ENCODE results near the gene CPLANE2.

Gene CPLANE2

GRCh38 chr1:16207318-16208269 lies 29.4 kb downstream of the CPLANE2 start:
- Mint-ChIP-seq H3K27me3 (no peaks in the 10 kb centered on the region), H3K27ac (ENCODE audit: low read depth) (peak overlapping the region; percentile 92), H3K9me3 (no peaks in the 10 kb centered on the region), H3K36me3 (ENCODE audit: insufficient read depth) (peaks cover 5% of the 10 kb centered on the region), H3K4me1 (peaks cover 16% of the 10 kb centered on the region), H3K4me3 (peak overlapping the region; percentile 78)
- ATAC-seq (replicated peaks; ENCODE audit: extremely low read depth, poor library complexity, severe bottlenecking), result no peak
- DNase-seq (ENCODE audit: low spot score in 2 of 2), result no peak

DNA sequence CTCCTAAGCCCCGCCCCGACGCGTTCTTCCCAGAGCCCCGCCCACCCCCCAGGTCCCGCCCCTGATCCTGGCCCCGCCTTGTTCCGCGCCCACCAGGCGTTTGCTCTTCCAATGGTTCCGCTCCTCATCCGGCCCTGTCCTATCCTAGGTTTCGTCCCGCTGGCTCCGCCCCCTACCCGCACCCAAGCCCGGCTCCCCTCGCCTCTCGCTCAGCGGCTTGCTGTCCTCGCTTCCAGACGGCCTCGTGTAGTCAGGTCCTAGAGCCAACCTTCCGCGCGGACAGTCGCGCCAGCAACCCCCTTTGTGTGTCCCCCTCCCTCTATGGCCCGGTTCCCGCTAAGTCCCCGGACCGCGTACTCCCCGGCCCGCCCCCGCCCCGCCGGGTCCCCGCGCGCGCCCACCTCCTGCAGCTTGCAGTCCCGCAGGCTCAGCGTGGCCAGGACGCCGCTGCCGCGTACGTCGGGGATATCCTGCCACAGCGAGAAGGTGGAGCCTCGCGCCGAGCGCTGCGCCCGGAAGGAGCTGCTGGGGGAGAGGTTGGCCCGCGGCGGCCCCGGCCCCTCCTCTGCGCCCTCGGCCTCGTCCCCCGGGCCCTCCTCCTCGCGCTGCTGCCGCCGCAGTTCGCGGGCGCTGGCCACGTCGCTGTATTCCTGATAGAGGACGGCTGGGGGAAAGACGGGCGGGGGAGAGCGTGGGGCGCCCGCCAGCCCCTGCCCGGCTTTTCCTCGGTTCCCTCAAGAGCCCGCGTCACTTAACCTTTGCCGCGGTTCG lies 30.3 kb downstream of the CPLANE2 start:
- Mint-ChIP-seq H3K9me3 (no peaks in the 10 kb centered on the region), H3K4me1 (peaks cover 16% of the 10 kb centered on the region), H3K27ac (ENCODE audit: low read depth) (peak overlapping the region; percentile 92), H3K36me3 (ENCODE audit: insufficient read depth) (peaks cover 5% of the 10 kb centered on the region), H3K4me3 (peak overlapping the region; percentile 78), H3K27me3 (no peaks in the 10 kb centered on the region)
- peak; percentile 95 for ATAC-seq (replicated peaks; ENCODE audit: extremely low read depth, poor library complexity, severe bottlenecking)
- peak; percentile 89 to 90 for DNase-seq (ENCODE audit: low spot score in 2 of 2)

GRCh38 chr1:16205891-16206546 lies 31.0 kb downstream of the CPLANE2 start:
- DNase-seq (ENCODE audit: low spot score in 2 of 2), result no peak
- peak overlapping the region; percentile 92 for H3K27ac Mint-ChIP-seq (ENCODE audit: low read depth)
- peak overlapping the region; percentile 78 for H3K4me3 Mint-ChIP-seq
- H3K27me3 Mint-ChIP-seq, result no peaks in the 10 kb centered on the region
- ATAC-seq (replicated peaks; ENCODE audit: extremely low read depth, poor library complexity, severe bottlenecking), result peak; percentile 2
- peaks cover 16% of the 10 kb centered on the region for H3K4me1 Mint-ChIP-seq
- H3K9me3 Mint-ChIP-seq, result no peaks in the 10 kb centered on the region
- peaks cover 5% of the 10 kb centered on the region for H3K36me3 Mint-ChIP-seq (ENCODE audit: insufficient read depth)

GRCh38 chr1:16205334-16205671 lies 31.7 kb downstream of the CPLANE2 start:
- H3K27ac Mint-ChIP-seq (ENCODE audit: low read depth), result no peak overlapping the region
- H3K4me1 Mint-ChIP-seq, result peaks cover 16% of the 10 kb centered on the region
- no peaks in the 10 kb centered on the region for H3K27me3 Mint-ChIP-seq
- no peak overlapping the region for H3K4me3 Mint-ChIP-seq
- no peak for ATAC-seq (replicated peaks; ENCODE audit: extremely low read depth, poor library complexity, severe bottlenecking)
- no peaks in the 10 kb centered on the region for H3K9me3 Mint-ChIP-seq
- no peak for DNase-seq (ENCODE audit: low spot score in 2 of 2)
- peaks cover 5% of the 10 kb centered on the region for H3K36me3 Mint-ChIP-seq (ENCODE audit: insufficient read depth)

- ATAC-seq (replicated peaks; ENCODE audit: extremely low read depth, poor library complexity, severe bottlenecking), result no peak
- no peak for DNase-seq (ENCODE audit: low spot score in 2 of 2)
- peak overlapping the region; percentile 71 for H3K27ac Mint-ChIP-seq (ENCODE audit: low read depth)
- H3K36me3 Mint-ChIP-seq (ENCODE audit: insufficient read depth), result peaks cover 5% of the 10 kb centered on the region
- H3K4me1 Mint-ChIP-seq, result peaks cover 19% of the 10 kb centered on the region
- no peaks in the 10 kb centered on the region for H3K27me3 Mint-ChIP-seq
- no peaks in the 10 kb centered on the region for H3K9me3 Mint-ChIP-seq
- peak overlapping the region; percentile 52 for H3K4me3 Mint-ChIP-seq
Measured at GRCh38 chr1:16204634-16205333, 32.2 kb downstream of the CPLANE2 start.

- peaks cover 22% of the 10 kb centered on the region for H3K4me1 Mint-ChIP-seq
- ATAC-seq (replicated peaks; ENCODE audit: extremely low read depth, poor library complexity, severe bottlenecking) (no peak), DNase-seq (ENCODE audit: low spot score in 2 of 2) (no peak)
- H3K36me3 Mint-ChIP-seq (ENCODE audit: insufficient read depth), result peaks cover 5% of the 10 kb centered on the region
- H3K4me3 Mint-ChIP-seq, result no peak overlapping the region
- no peaks in the 10 kb centered on the region for H3K9me3 Mint-ChIP-seq
- H3K27ac Mint-ChIP-seq (ENCODE audit: low read depth), result peak overlapping the region; percentile 71
- no peaks in the 10 kb centered on the region for H3K27me3 Mint-ChIP-seq
Measured at GRCh38 chr1:16204216-16204615, 32.8 kb downstream of the CPLANE2 start.

- Mint-ChIP-seq H3K4me3 (no peak overlapping the region), H3K4me1 (peaks cover 22% of the 10 kb centered on the region), H3K36me3 (ENCODE audit: insufficient read depth) (peaks cover 5% of the 10 kb centered on the region), H3K27me3 (no peaks in the 10 kb centered on the region), H3K27ac (ENCODE audit: low read depth) (no peak overlapping the region), H3K9me3 (no peaks in the 10 kb centered on the region)
- ATAC-seq (replicated peaks; ENCODE audit: extremely low read depth, poor library complexity, severe bottlenecking), result no peak
- DNase-seq (ENCODE audit: low spot score in 2 of 2), result no peak
Measured at GRCh38 chr1:16203550-16203949, 33.4 kb downstream of the CPLANE2 start.

GRCh38 chr1:16202281-16203210 lies 34.4 kb downstream of the CPLANE2 start:
- DNase-seq (ENCODE audit: low spot score in 2 of 2), result no peak

DNA sequence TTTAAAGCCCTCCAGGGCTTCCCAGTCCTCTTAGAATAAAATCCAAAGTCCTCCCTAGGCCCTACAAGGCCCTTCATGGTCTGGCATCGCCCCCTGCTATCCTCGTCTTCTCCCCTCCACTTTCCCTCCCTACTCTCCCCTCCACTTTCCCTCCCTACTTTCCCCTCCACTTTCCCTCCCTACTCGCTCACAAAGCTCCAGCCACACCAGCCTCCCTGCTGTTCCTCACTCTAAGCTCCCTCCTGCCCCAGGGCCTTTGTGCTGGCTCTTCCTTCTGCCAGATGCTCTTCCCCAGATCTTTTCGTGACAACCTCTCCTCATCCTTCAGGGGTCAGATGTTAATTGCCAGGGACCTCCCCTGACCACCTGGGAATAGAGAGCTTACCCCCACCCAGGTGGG lies 37.3 kb downstream of the CPLANE2 start:
- no peak overlapping the region for H3K4me3 Mint-ChIP-seq
- H3K27ac Mint-ChIP-seq (ENCODE audit: low read depth), result no peak overlapping the region
- no peaks in the 10 kb centered on the region for H3K9me3 Mint-ChIP-seq
- H3K36me3 Mint-ChIP-seq (ENCODE audit: insufficient read depth), result peaks cover 2% of the 10 kb centered on the region
- H3K4me1 Mint-ChIP-seq, result peaks cover 9% of the 10 kb centered on the region
- ATAC-seq (replicated peaks; ENCODE audit: extremely low read depth, poor library complexity, severe bottlenecking) (no peak), DNase-seq (ENCODE audit: low spot score in 2 of 2) (no peak)
- no peaks in the 10 kb centered on the region for H3K27me3 Mint-ChIP-seq

More at GRCh38 chr1:16202281-16203210, 34.4 kb downstream of the CPLANE2 start:
- Mint-ChIP-seq H3K27me3 (no peaks in the 10 kb centered on the region), H3K36me3 (ENCODE audit: insufficient read depth) (peaks cover 5% of the 10 kb centered on the region), H3K27ac (ENCODE audit: low read depth) (no peak overlapping the region), H3K4me1 (peaks cover 22% of the 10 kb centered on the region), H3K4me3 (no peak overlapping the region), H3K9me3 (no peaks in the 10 kb centered on the region)
- no peak for ATAC-seq (replicated peaks; ENCODE audit: extremely low read depth, poor library complexity, severe bottlenecking)

GRCh38 chr1:16199157-16199501 lies 37.9 kb downstream of the CPLANE2 start:
- no peak overlapping the region for H3K4me3 Mint-ChIP-seq

DNA sequence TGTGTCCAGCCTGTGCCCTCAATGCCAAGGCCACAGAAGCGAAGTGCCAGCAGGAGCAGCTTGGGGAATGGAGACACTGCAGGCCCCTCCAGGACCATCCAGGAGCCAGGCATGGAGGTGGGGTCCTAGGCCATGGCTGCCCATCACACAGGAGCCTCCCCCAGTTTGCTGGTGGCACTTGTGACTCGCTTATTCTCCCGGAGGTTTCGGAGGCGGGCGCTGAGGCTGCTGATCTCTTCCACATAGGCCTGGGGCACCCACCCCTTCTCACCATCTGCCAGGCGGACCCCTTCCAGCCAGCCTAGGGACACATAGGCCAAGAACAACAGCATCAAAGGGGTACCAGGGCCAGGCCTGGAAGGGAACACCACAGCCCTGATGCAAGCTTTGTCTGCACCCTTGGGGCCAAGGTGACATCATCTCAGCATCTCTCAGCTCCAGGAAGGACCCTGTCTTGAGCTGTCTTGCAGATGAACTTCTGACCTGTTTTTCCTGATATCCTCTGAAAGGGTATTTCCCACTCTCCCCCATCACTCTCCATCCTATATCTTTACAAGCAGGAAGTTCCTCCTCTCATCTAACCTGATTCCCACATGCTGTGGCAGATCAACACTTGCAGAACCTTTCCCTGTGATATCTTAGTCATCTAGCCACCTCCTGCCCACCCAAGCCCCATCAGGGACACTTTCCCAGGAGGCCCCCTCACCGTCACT lies 38.4 kb downstream of the CPLANE2 start:
- no peak for ATAC-seq (replicated peaks; ENCODE audit: extremely low read depth, poor library complexity, severe bottlenecking)
- H3K27ac Mint-ChIP-seq (ENCODE audit: low read depth), result no peak overlapping the region
- H3K9me3 Mint-ChIP-seq, result no peaks in the 10 kb centered on the region

More at GRCh38 chr1:16199157-16199501, 37.9 kb downstream of the CPLANE2 start:
- Mint-ChIP-seq H3K9me3 (no peaks in the 10 kb centered on the region), H3K27me3 (no peaks in the 10 kb centered on the region), H3K27ac (ENCODE audit: low read depth) (no peak overlapping the region), H3K4me1 (peaks cover 6% of the 10 kb centered on the region), H3K36me3 (ENCODE audit: insufficient read depth) (peaks cover 2% of the 10 kb centered on the region)
- DNase-seq (ENCODE audit: low spot score in 2 of 2) (no peak), ATAC-seq (replicated peaks; ENCODE audit: extremely low read depth, poor library complexity, severe bottlenecking) (no peak)

More for the DNA sequence above, 38.4 kb downstream of the CPLANE2 start:
- DNase-seq (ENCODE audit: low spot score in 2 of 2), result no peak
- no peak overlapping the region for H3K4me3 Mint-ChIP-seq
- H3K4me1 Mint-ChIP-seq, result peaks cover 6% of the 10 kb centered on the region
- no peaks in the 10 kb centered on the region for H3K27me3 Mint-ChIP-seq
- H3K36me3 Mint-ChIP-seq (ENCODE audit: insufficient read depth), result peaks cover 1% of the 10 kb centered on the region

Data from central memory CD8-positive, alpha-beta T cell (primary cell).